H1 (cell line): ENCODE measurements around the gene PALS2. TPM values are rescaled to one million over a fixed set of nuclear protein-coding genes. Genes with fewer than 3 reads are reported as not detected.

Source experiments
- CTCF ChIA-PET: fragments of 300-600 bp; sonication (Branson Sonifier 250); formaldehyde crosslinking; loops from one replicate; lab custom pipeline; 2021; ENCODE audit not compliant: partially characterized antibody; lab: Charles Lee
- POLR2A ChIA-PET: fragments of 300-600 bp; sonication (Branson Sonifier 250); formaldehyde crosslinking; loops from one replicate; lab custom pipeline; 2021; ENCODE audit warnings: inconsistent platforms; ENCODE audit not compliant: partially characterized antibody; lab: Charles Lee
- DNase-seq, 2 experiments: peaks; one replicate each; pipeline versions ENCODE4 v3.0.0 to v3.0.0-alpha.2; 2010 to 2022; ENCODE audit warnings: low spot score in 2 of 2, low read depth in 1 of 2, mixed read lengths in 1 of 2
- FAIRE-seq: peaks from 2 replicates; lab custom pipeline; 2011; peaks lifted over from hg19 to GRCh38; lab: Jason Lieb, UNC
- H2AFZ ChIP-seq: 2 replicates; pipeline ENCODE4 v1.8.1; 2012; ENCODE audit warnings: low read length, inconsistent platforms
- H2AK5ac ChIP-seq: 2 replicates; pipeline ENCODE4 v1.6.1; 2013; ENCODE audit warnings: low read depth, low read length
- H2BK120ac ChIP-seq: replicated peaks from 2 replicates; pipeline ENCODE3; 2013; ENCODE audit warnings: low read depth, low read length, inconsistent platforms
- H2BK12ac ChIP-seq: 2 replicates; pipeline ENCODE4 v1.6.1; 2013; ENCODE audit warnings: low read depth, low read length
- H2BK15ac ChIP-seq: 2 replicates; pipeline ENCODE4 v1.6.1; 2013; ENCODE audit warnings: low read length
- H2BK20ac ChIP-seq: 2 replicates; pipeline ENCODE4 v1.6.1; 2013; ENCODE audit warnings: low read length
- H2BK5ac ChIP-seq: 2 replicates; pipeline ENCODE4 v1.6.1; 2013; ENCODE audit warnings: low read depth, low read length
- H3K14ac ChIP-seq: 2 replicates; pipeline ENCODE4 v1.6.1; 2013; ENCODE audit warnings: inconsistent platforms; ENCODE audit not compliant: insufficient read length
- H3K18ac ChIP-seq: 2 replicates; pipeline ENCODE4 v1.6.1; 2013; ENCODE audit warnings: low read length; ENCODE audit errors: extremely low read depth
- H3K23ac ChIP-seq: 2 replicates; pipeline ENCODE4 v1.6.1; 2013; ENCODE audit warnings: inconsistent platforms; ENCODE audit not compliant: insufficient read length
- H3K23me2 ChIP-seq: 2 replicates; pipeline ENCODE4 v1.6.1; 2013; ENCODE audit warnings: low read depth, low read length
- H3K27ac ChIP-seq: 2 replicates; pipeline ENCODE4 v1.6.1; 2011; ENCODE audit warnings: low read depth, low read length, inconsistent platforms
- H3K27me3 ChIP-seq, 4 experiments: replicated peaks in 1 of 4; 1 replicate in 1 of 4; 2 replicates in 3 of 4; pipeline versions ENCODE4 v1.6.1 to v1.8.1; 2011 to 2013; ENCODE audit warnings: low read length in 3 of 4, mild to moderate bottlenecking in 3 of 4, inconsistent platforms in 2 of 4, mixed read lengths in 2 of 4, moderate library complexity in 1 of 4; ENCODE audit not compliant: control insufficient read depth in 3 of 4, insufficient read depth in 3 of 4; ENCODE audit errors: extremely low read depth in 1 of 4
- H3K36me3 ChIP-seq, 4 experiments: 2 replicates each; pipeline versions ENCODE4 v1.6.1 to v1.8.1; 2011 to 2013; ENCODE audit warnings: mild to moderate bottlenecking in 4 of 4, low read length in 3 of 4, moderate library complexity in 2 of 4, control low read depth in 1 of 4, inconsistent platforms in 1 of 4; ENCODE audit not compliant: insufficient read depth in 4 of 4, control insufficient read depth in 2 of 4
- H3K4ac ChIP-seq: replicated peaks from 2 replicates; pipeline ENCODE3; 2013; ENCODE audit warnings: low read length, low read depth, mixed read lengths, inconsistent platforms; ENCODE audit not compliant: insufficient read length
- H3K4me1 ChIP-seq, 4 experiments: replicated peaks in 1 of 4; 1 replicate in 1 of 4; 2 replicates in 3 of 4; pipeline versions ENCODE4 v1.6.1 to v1.8.1; 2011 to 2013; ENCODE audit warnings: low read length in 3 of 4, inconsistent platforms in 2 of 4, mixed read lengths in 1 of 4; ENCODE audit not compliant: insufficient read depth in 4 of 4, control insufficient read depth in 3 of 4
- H3K4me2 ChIP-seq, 2 experiments: 2 replicates each; pipeline versions ENCODE4 v1.6.1 to v1.8.1; 2011 to 2013; ENCODE audit warnings: low read depth in 2 of 2, low read length in 2 of 2, control low read depth in 1 of 2, inconsistent platforms in 1 of 2, mild to moderate bottlenecking in 1 of 2; ENCODE audit not compliant: insufficient read depth in 1 of 2
- H3K4me3 ChIP-seq, 4 experiments: fragments of 200-600, 300-600 bp in 1 of 4; sonication (generic), shearing (Covaris generic), sonication (Bioruptor Twin) in 1 of 4; 2 replicates each; pipeline versions ENCODE4 v1.5.1 to v1.8.1; 2011 to 2016; ENCODE audit warnings: low read length in 4 of 4, low read depth in 3 of 4, control low read depth in 2 of 4, inconsistent platforms in 2 of 4, mild to moderate bottlenecking in 2 of 4, mixed read lengths in 1 of 4, moderate library complexity in 1 of 4; ENCODE audit not compliant: insufficient read depth in 2 of 4; ENCODE audit errors: extremely low read depth in 1 of 4
- H3K56ac ChIP-seq: replicated peaks from 2 replicates; pipeline ENCODE3; 2013; ENCODE audit warnings: low read depth, mild to moderate bottlenecking, mixed read lengths, low read length, inconsistent platforms; ENCODE audit not compliant: insufficient read length
- H3K79me1 ChIP-seq: 2 replicates; pipeline ENCODE4 v1.6.1; 2013; ENCODE audit warnings: low read depth, low read length, control low read depth
- H3K79me2 ChIP-seq, 2 experiments: 2 replicates each; pipeline versions ENCODE4 v1.6.1 to v1.8.1; 2012 to 2013; ENCODE audit warnings: low read length in 2 of 2, mild to moderate bottlenecking in 2 of 2, inconsistent platforms in 1 of 2; ENCODE audit not compliant: insufficient read depth in 2 of 2, control insufficient read depth in 1 of 2
- H3K9ac ChIP-seq, 4 experiments: replicated peaks in 1 of 4; 1 replicate in 1 of 4; 2 replicates in 3 of 4; pipeline versions ENCODE4 v1.6.1 to v1.8.1; 2011 to 2013; ENCODE audit warnings: low read depth in 3 of 4, low read length in 3 of 4, control low read depth in 2 of 4, mild to moderate bottlenecking in 2 of 4, moderate library complexity in 2 of 4, inconsistent platforms in 1 of 4; ENCODE audit errors: extremely low read depth in 1 of 4
- H3K9me3 ChIP-seq, 2 experiments: 2 replicates each; pipeline versions ENCODE4 v1.6.1 to v1.8.1; 2012 to 2013; ENCODE audit warnings: mild to moderate bottlenecking in 2 of 2, moderate library complexity in 2 of 2, control low read depth in 1 of 2, inconsistent platforms in 1 of 2, low read depth in 1 of 2, low read length in 1 of 2, mixed read lengths in 1 of 2; ENCODE audit not compliant: insufficient read depth in 2 of 2
- H4K20me1 ChIP-seq, 2 experiments: replicated peaks in 1 of 2; 2 replicates each; pipeline versions ENCODE3 to v1.8.1; 2011 to 2013; ENCODE audit warnings: inconsistent platforms in 2 of 2, low read length in 2 of 2, mild to moderate bottlenecking in 1 of 2; ENCODE audit not compliant: insufficient read depth in 2 of 2, control insufficient read depth in 1 of 2
- H4K5ac ChIP-seq: 2 replicates; pipeline ENCODE4 v1.6.1; 2013; ENCODE audit warnings: low read length, low read depth, mixed read lengths, inconsistent platforms; ENCODE audit not compliant: insufficient read length
- H4K8ac ChIP-seq: 2 replicates; pipeline ENCODE4 v1.8.0; 2013; ENCODE audit warnings: mild to moderate bottlenecking, moderate library complexity, low read length, inconsistent platforms; ENCODE audit not compliant: insufficient read depth; ENCODE audit errors: extremely low read depth
- H4K91ac ChIP-seq: replicated peaks from 2 replicates; pipeline ENCODE3; 2013; ENCODE audit warnings: low read length, mixed read lengths, inconsistent platforms; ENCODE audit not compliant: insufficient read length
- ASH2L ChIP-seq: fragments of 200-600, 300-600 bp; sonication (generic); IDR thresholded peaks from one replicate; pipeline ENCODE4 v1.7.1; 2017; ENCODE audit warnings: low read length
- BCL11A ChIP-seq, 2 experiments: IDR thresholded peaks; one replicate each; pipeline ENCODE4 v1.6.1; 2011; ENCODE audit warnings: low read depth in 2 of 2, low read length in 2 of 2, mild to moderate bottlenecking in 2 of 2
- CHD1 ChIP-seq: IDR thresholded peaks from 2 replicates; pipeline ENCODE4 v1.6.1; 2012; ENCODE audit warnings: low read depth, low read length, improper control_type of control experiment
- CHD2 ChIP-seq: IDR thresholded peaks from 2 replicates; pipeline ENCODE4 v1.6.1; 2012; ENCODE audit warnings: low read length, improper control_type of control experiment
- FOSL1 ChIP-seq: IDR thresholded peaks from 2 replicates; pipeline ENCODE4 v1.6.1; 2011; ENCODE audit warnings: mild to moderate bottlenecking, low read depth, low read length, moderate library complexity; ENCODE audit not compliant: insufficient read depth
- GABPA ChIP-seq: IDR thresholded peaks from 2 replicates; pipeline ENCODE4 v1.6.1; 2011; ENCODE audit warnings: mild to moderate bottlenecking, low read length, moderate library complexity, borderline replicate concordance; ENCODE audit not compliant: insufficient read depth
- GTF2F1 ChIP-seq: IDR thresholded peaks from 2 replicates; pipeline ENCODE4 v1.6.1; 2012; ENCODE audit warnings: low read depth, low read length, improper control_type of control experiment, borderline replicate concordance
- RXRA ChIP-seq: IDR thresholded peaks from 2 replicates; pipeline ENCODE4 v1.6.1; 2011; ENCODE audit warnings: low read depth, mild to moderate bottlenecking, low read length, moderate library complexity; ENCODE audit not compliant: insufficient read depth
- SAP30 ChIP-seq: fragments of 300-600 bp; sonication (generic); IDR thresholded peaks from 2 replicates; pipeline ENCODE4 v1.7.1; 2012; ENCODE audit warnings: low read length, moderate library complexity, mild to moderate bottlenecking, inconsistent platforms; ENCODE audit not compliant: insufficient read depth, insufficient replicate concordance
- SIN3A ChIP-seq, 2 experiments: IDR thresholded peaks in 1 of 2; conservative IDR thresholded peaks in 1 of 2; 2 replicates each; pipeline ENCODE4 v1.6.1; 2011 to 2012; ENCODE audit warnings: low read length in 2 of 2, improper control_type of control experiment in 1 of 2, low read depth in 1 of 2, mild to moderate bottlenecking in 1 of 2
- SP4 ChIP-seq: IDR thresholded peaks from 2 replicates; pipeline ENCODE4 v1.6.1; 2012; ENCODE audit warnings: low read length, inconsistent platforms
- WGBS, 2 experiments: shearing (Covaris generic) in 1 of 2; methylation state at CpG; one replicate each; pipeline versions ENCODE4 v1.1.6 to v1.1.7; 2013 to 2015; ENCODE audit warnings: low lambda C conversion rate in 2 of 2, mixed read lengths in 2 of 2, inconsistent platforms in 1 of 2, low coverage in 1 of 2, missing lambda C conversion rate in 1 of 2; ENCODE audit not compliant: insufficient replicate concordance in 2 of 2, insufficient coverage in 1 of 2, insufficient read length in 1 of 2; ENCODE audit errors: extremely low coverage in 1 of 2, missing lambda C conversion rate in 1 of 2; 5-methylcytosine and 5-hydroxymethylcytosine counted together
- polyA plus RNA-seq, 7 experiments: library from polyadenylated mRNA; depleted of rRNA in 3 of 7; stranded (reverse) in 5 of 7; unstranded in 2 of 7; fragments of >200 nt in 5 of 7; fragments of 200-250 nt in 2 of 7; gene quantifications; 1 replicate in 5 of 7; 2 replicates in 1 of 7; 4 replicates in 1 of 7; pipeline versions ENCODE4 v1.2.1 to v1.2.3, GENCODE V29; 2011 to 2013; ENCODE audit warnings: missing spikeins in 2 of 7, mixed read lengths in 2 of 7
- total RNA-seq: library from RNA; stranded (reverse); fragmentation: NEBNext Ultra II Directional; extraction: Animal tissue kit (Norgen Biotek cat#: 25700); gene quantifications from 2 replicates; pipeline ENCODE4 v1.2.1, GENCODE V29; 2021

The PALS2 gene
- total and polyA plus RNA-seq, 2 of the 8 experiments (the other 6 are each of a cell fraction or from before 2014, with no cell fraction given) = 10.4 to 98.3 TPM

GRCh38 chr7:24576171-24577025, 3.1 kb downstream of the PALS2 start:
- Histone ChIP-seq H2BK12ac (no peak overlapping the region), H4K91ac (no peak overlapping the region), H3K18ac (no peak overlapping the region), H3K27me3 (peaks cover 0 to 4% (median 0%) of the 10 kb centered on the region in 4 experiments; a peak in 2 of 7 replicates), H3K27ac (no peak overlapping the region), H2AFZ (no peak overlapping the region), H2AK5ac (no peak overlapping the region), H2BK5ac (no peak overlapping the region), H3K14ac (no peak overlapping the region), H3K79me2 (peaks cover 8 to 77% of the 10 kb centered on the region in 2 experiments; a peak in 3 of 4 replicates), H3K9ac (no peak overlapping the region), H3K4me2 (peak overlapping the region in 1 of 2 experiments; percentile 8; a peak in 1 of 4 replicates), H3K36me3 (no peaks in the 10 kb centered on the region), H4K5ac (no peak overlapping the region), H3K4ac (no peak overlapping the region), H2BK120ac (no peak overlapping the region), H3K4me1 (peaks cover 0 to 14% (median 5%) of the 10 kb centered on the region in 4 experiments; a peak in 5 of 7 replicates), H4K20me1 (peaks cover 5% of the 10 kb centered on the region in 2 experiments), H3K9me3 (no peaks in the 10 kb centered on the region), H3K79me1 (no peaks in the 10 kb centered on the region), H2BK20ac (no peak overlapping the region), H3K56ac (no peak overlapping the region), H3K23me2 (peaks cover 9% of the 10 kb centered on the region), H2BK15ac (no peak overlapping the region), H3K23ac (no peak overlapping the region), H3K4me3 (peak overlapping the region in 1 of 4 experiments; percentile 93; a peak in 1 of 8 replicates), H4K8ac (no peak overlapping the region)
- DNase-seq = no peak
- 41% methylated on average over 2 of the region's 2 CpGs; no CpG with 5 or more reads in 1 of the 2 experiments for WGBS, 2 experiments
- CTCF ChIA-PET = interaction anchor here (0.7 to 5.4 kb wide), 25 partner anchors 11 to 1007 kb away, joined by 3 to 51 read pairs (median 4); no protein-coding TSS in a partner anchor
- POLR2A ChIA-PET = interaction anchor here (1.1 to 9.5 kb wide), 2 partner anchors 168 to 549 kb away, joined by 3 to 65 read pairs; partner anchors contain the start of gene CYCS
- peak; percentile 98 for FAIRE-seq
- peak in 1 of 2 experiments; percentile 63; a peak in 1 of 4 replicates for TF ChIP-seq SIN3A (conservative IDR thresholded peaks at IDR 0.05 in 1 of 2, IDR thresholded peaks at IDR 0.05 in 1 of 2; ENCODE audit: low read depth in 1 of 2, low read length in 2 of 2)
- no peak for TF ChIP-seq BCL11A (IDR thresholded peaks at IDR 0.05; ENCODE audit: low read depth in 2 of 2, low read length in 2 of 2)
- TF ChIP-seq GABPA = no peak
- TF ChIP-seq SP4 = no peak
- TF ChIP-seq FOSL1 = no peak
- TF ChIP-seq CHD1 = no peak
- no peak for TF ChIP-seq SAP30
- TF ChIP-seq GTF2F1 = no peak
- TF ChIP-seq RXRA = no peak
- no peak for TF ChIP-seq CHD2
- no peak for TF ChIP-seq ASH2L
